ENCODE results near the gene PPP1R2C.

PPP1R2C gene

DNA sequence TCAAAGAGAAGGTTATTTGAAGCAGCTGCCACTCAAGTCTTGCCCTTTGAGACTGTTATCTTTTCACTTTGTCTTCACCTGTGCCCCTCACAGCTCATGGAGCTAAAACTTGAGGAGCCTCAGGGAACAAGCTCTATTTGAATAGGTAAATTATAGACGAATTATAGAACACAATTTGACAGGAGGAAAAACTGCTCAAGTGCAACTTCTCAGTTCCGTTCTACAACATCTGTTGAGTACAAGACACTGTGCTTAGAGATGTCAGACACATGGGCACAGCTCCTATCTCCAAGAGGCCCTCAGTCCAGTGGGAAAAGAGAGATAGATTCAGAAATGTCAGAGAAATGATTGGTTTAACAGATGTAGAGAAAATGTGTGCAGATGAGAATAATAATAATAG is 5.1 kb downstream of the PPP1R2C start:
- no peak for DNase-seq (ENCODE audit: extremely low read depth, low read depth)
- TF ChIP-seq, protein P1, sequence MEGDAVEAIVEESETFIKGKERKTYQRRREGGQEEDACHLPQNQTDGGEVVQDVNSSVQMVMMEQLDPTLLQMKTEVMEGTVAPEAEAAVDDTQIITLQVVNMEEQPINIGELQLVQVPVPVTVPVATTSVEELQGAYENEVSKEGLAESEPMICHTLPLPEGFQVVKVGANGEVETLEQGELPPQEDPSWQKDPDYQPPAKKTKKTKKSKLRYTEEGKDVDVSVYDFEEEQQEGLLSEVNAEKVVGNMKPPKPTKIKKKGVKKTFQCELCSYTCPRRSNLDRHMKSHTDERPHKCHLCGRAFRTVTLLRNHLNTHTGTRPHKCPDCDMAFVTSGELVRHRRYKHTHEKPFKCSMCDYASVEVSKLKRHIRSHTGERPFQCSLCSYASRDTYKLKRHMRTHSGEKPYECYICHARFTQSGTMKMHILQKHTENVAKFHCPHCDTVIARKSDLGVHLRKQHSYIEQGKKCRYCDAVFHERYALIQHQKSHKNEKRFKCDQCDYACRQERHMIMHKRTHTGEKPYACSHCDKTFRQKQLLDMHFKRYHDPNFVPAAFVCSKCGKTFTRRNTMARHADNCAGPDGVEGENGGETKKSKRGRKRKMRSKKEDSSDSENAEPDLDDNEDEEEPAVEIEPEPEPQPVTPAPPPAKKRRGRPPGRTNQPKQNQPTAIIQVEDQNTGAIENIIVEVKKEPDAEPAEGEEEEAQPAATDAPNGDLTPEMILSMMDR (IDR thresholded peaks at IDR 0.05; ENCODE audit: low read depth, low read length, missing control alignments), result no peak
- no peak overlapping the region for H3K4me3 ChIP-seq (replicated peaks; ENCODE audit: low read depth, low read length)

DNA sequence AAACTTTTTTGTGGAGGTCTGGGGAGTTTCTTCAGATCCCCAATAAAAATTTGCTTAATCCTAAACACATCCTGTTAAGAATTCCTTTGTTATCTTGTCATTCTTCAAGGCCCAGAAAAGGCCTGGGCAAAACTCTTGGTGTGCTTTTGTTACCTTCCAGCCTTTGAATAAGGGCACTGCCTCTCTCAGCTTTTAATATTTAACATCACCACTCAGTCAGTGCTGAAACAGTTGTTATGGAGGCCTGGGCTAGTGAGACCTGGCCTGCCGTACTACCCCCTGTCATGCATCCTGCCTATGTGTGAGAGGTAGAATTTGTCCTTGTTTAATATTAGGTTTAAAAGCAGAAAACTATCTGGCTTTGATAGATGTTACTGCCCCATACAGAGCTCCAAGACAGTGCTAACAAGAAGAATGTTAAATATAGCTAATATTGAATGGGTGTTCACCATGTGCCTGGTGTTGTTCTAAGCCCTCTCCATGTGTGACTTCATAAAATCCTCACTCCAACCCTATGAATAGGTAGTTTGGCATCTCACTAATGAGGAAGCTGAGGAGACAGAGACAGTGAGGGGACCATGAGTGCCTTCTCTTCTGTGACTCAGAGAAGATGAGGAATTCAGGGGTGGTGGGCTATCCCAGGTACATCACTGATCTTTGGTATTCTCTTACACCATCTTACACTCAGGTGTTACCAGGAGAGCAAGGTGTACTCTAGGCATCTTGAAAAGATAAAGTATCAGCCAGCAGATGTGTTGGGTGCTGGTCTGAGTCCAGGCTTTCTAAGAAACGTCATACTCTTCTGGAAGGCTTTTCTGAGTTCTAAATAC is 6.2 kb downstream of the PPP1R2C start:
- H3K4me3 ChIP-seq (replicated peaks; ENCODE audit: low read depth, low read length), result no peak overlapping the region
- TF ChIP-seq, protein P1 (IDR thresholded peaks at IDR 0.05; ENCODE audit: low read depth, low read length, missing control alignments), result no peak
- no peak for DNase-seq (ENCODE audit: extremely low read depth, low read depth)

DNA sequence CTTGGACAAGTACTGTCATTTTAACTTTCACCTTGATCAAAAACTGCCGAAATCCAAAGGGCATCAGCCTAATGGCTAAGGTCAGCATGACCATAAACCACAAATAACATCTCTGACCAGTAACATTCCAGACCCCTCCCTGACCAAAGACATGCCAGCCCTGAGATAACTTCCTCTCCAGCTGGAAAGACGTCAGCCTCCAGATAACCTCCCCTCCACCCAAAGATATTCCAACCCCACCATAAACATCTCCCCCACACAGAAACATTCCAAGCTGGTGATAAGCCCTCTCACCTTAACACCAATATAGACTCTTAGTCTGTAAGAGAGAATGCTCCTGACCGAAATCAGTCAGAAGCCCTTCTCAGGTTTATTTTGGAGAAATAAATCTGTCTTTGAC is 7.4 kb downstream of the PPP1R2C start:
- TF ChIP-seq, protein P1 (IDR thresholded peaks at IDR 0.05; ENCODE audit: low read depth, low read length, missing control alignments), result no peak
- no peak for DNase-seq (ENCODE audit: extremely low read depth, low read depth)
- no peak overlapping the region for H3K4me3 ChIP-seq (replicated peaks; ENCODE audit: low read depth, low read length)

DNA sequence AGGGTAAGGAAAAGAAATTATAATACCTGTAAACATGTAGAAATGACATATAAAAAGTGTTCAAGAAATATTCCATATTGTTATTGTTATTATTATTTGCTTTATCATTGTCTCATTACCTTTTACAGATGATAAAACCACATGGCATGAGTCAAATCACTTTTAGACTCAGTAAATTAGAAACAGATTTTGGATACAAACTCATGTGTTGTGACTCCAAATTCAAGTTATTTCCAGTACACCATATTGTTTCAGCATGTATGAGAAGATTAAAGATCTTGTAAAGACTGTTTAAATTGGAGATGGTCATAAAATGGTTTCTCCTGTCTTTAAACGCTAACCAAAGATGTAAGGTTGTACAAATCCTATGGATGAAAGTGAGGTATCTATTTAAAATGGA is 18.1 kb downstream of the PPP1R2C start:
- peak; percentile 26 for DNase-seq (ENCODE audit: extremely low read depth, low read depth)
- no peak overlapping the region for H3K4me3 ChIP-seq (replicated peaks; ENCODE audit: low read depth, low read length)
- TF ChIP-seq, protein P1 (IDR thresholded peaks at IDR 0.05; ENCODE audit: low read depth, low read length, missing control alignments), result no peak

- no peak overlapping the region for H3K4me3 ChIP-seq (replicated peaks; ENCODE audit: low read depth, low read length)
- TF ChIP-seq, protein P1 (IDR thresholded peaks at IDR 0.05; ENCODE audit: low read depth, low read length, missing control alignments), result no peak
- DNase-seq (ENCODE audit: extremely low read depth, low read depth), result no peak
Observed at GRCh38 chrX:42755815-42756214, 22.1 kb downstream of the PPP1R2C start.

DNA sequence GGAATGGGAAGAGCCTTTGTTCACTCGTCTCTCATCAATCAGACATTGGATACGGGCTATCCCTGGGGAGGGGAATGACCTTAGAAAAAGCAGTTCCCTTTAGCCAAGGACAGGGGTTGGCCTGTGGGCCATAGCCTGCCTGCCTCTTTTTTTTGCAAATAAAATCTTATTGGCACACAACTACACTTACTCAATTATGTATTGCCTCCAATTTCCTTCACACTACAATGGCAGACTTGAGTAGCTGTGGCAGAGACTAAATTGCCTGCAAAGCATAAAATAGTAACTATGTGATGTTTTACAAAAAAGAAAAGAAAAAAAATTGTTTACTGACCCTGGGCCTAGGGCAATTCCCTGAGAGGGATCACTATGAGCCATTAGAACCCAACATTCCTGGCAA is 23.4 kb downstream of the PPP1R2C start:
- TF ChIP-seq, protein P1 (IDR thresholded peaks at IDR 0.05; ENCODE audit: low read depth, low read length, missing control alignments), result no peak
- no peak for DNase-seq (ENCODE audit: extremely low read depth, low read depth)
- no peak overlapping the region for H3K4me3 ChIP-seq (replicated peaks; ENCODE audit: low read depth, low read length)
